GM12878 (cell line): ENCODE results near the gene TXNL1. TPM values are rescaled to one million over a fixed set of nuclear protein-coding genes. Genes with fewer than 3 reads are reported as not detected.

Experiments
- ATAC-seq: fragments of 200-7000 bp; cut with Tn5 transposase; 3 replicates; pipeline ENCODE4 v1.9.1; 2020; ENCODE audit warnings: mild to moderate bottlenecking, moderate library complexity
- BruUV-seq: library from RNA; stranded (reverse); fragments of 400-500 nt; replicated peaks from 2 replicates; lab custom pipeline; 2021; lab: Mats Ljungman, UMichigan
- CTCF ChIA-PET: fragments of 300-600 bp; sonication (Branson Sonifier 250); formaldehyde crosslinking; extraction: SDS; loops from one replicate; lab custom pipeline; 2021; ENCODE audit warnings: inconsistent platforms; lab: Yijun Ruan, JAX
- POLR2A ChIA-PET: fragments of 350-600 bp; formaldehyde crosslinking; extraction: SDS; loops from one replicate; lab custom pipeline; 2021; ENCODE audit warnings: inconsistent platforms; lab: Charles Lee
- RAD21 ChIA-PET: fragments of 300-600 bp; sonication (Branson Sonifier 250); formaldehyde crosslinking; loops from one replicate; lab custom pipeline; 2023; ENCODE audit warnings: antibody characterized with exemption; ENCODE audit not compliant: unreplicated experiment; lab: Charles Lee
- SMC1A ChIA-PET: fragments of 300-600 bp; sonication (Branson Sonifier 250); formaldehyde crosslinking; loops from one replicate; lab custom pipeline; 2023; ENCODE audit not compliant: unreplicated experiment, uncharacterized antibody; lab: Charles Lee
- DNase-seq: peaks from one replicate; pipeline ENCODE4 v3.0.0-alpha.2; 2011; ENCODE audit warnings: low read depth, low spot score
- FAIRE-seq: peaks from 3 replicates; lab custom pipeline; 2011; peaks lifted over from hg19 to GRCh38; lab: Jason Lieb, UNC
- H2AFZ ChIP-seq: 2 replicates; pipeline ENCODE4 v1.6.0; 2011; ENCODE audit warnings: low read depth, low read length, control low read depth; ENCODE audit not compliant: control insufficient read depth
- H3K27ac ChIP-seq: 2 replicates; pipeline ENCODE4 v1.5.1; 2011; ENCODE audit warnings: control low read depth; ENCODE audit not compliant: control insufficient read depth, insufficient read depth
- H3K27me3 ChIP-seq, 2 experiments: replicated peaks in 1 of 2; 2 replicates each; pipeline versions ENCODE4 v1.6.0 to v1.6.1; 2011; ENCODE audit warnings: low read length in 1 of 2; ENCODE audit not compliant: control insufficient read depth in 2 of 2, insufficient read depth in 2 of 2
- H3K36me3 ChIP-seq, 2 experiments: 2 replicates each; pipeline ENCODE4 v1.5.1; 2011; ENCODE audit warnings: low read length in 1 of 2; ENCODE audit not compliant: control insufficient read depth in 2 of 2, insufficient read depth in 2 of 2
- H3K4me1 ChIP-seq: 2 replicates; pipeline ENCODE4 v1.6.1; 2011; ENCODE audit warnings: mild to moderate bottlenecking, low read length, moderate library complexity, mixed read lengths; ENCODE audit not compliant: control insufficient read depth, insufficient read depth
- H3K4me2 ChIP-seq: 2 replicates; pipeline ENCODE4 v1.6.0; 2011; ENCODE audit warnings: control low read depth; ENCODE audit not compliant: control insufficient read depth, insufficient read depth
- H3K4me3 ChIP-seq: fragments of 200-600 bp; sonication (generic); 2 replicates; pipeline ENCODE4 v1.5.1; 2016
- H3K79me2 ChIP-seq: 2 replicates; pipeline ENCODE4 v1.6.0; 2011; ENCODE audit warnings: low read length; ENCODE audit not compliant: control insufficient read depth, insufficient read depth
- H3K9ac ChIP-seq: 2 replicates; pipeline ENCODE4 v1.8.0; 2011; ENCODE audit warnings: low read length, control low read depth, mixed read lengths; ENCODE audit not compliant: control insufficient read depth, insufficient read depth
- H3K9me3 ChIP-seq: replicated peaks from 3 replicates; pipeline ENCODE4 v1.5.1; 2011; ENCODE audit warnings: mild to moderate bottlenecking, low read length; ENCODE audit not compliant: control insufficient read depth, insufficient read depth
- H4K20me1 ChIP-seq: 2 replicates; pipeline ENCODE4 v1.6.0; 2011; ENCODE audit not compliant: control insufficient read depth, insufficient read depth
- HDAC6 ChIP-seq: fragments of 200-600 bp; sonication (generic); IDR thresholded peaks from one replicate; pipeline ENCODE4 v1.8.0; 2017; ENCODE audit warnings: antibody characterized with exemption; ENCODE audit not compliant: unreplicated experiment
- RELA ChIP-seq: fragments of 450-650 bp; IDR thresholded peaks from 2 replicates; pipeline ENCODE4 v1.8.0; 2014; ENCODE audit warnings: borderline replicate concordance; ENCODE audit not compliant: partially characterized antibody
- ZNF207 ChIP-seq: fragments of 450-650 bp; IDR thresholded peaks from 2 replicates; pipeline ENCODE4 v1.6.1; 2014; ENCODE audit warnings: antibody characterized with exemption, mild to moderate bottlenecking, borderline replicate concordance
- WGBS: methylation state at CpG from one replicate; pipeline ENCODE4 v1.1.6; 2016; ENCODE audit warnings: low lambda C conversion rate; ENCODE audit not compliant: insufficient replicate concordance, insufficient coverage; ENCODE audit errors: missing lambda C conversion rate; 5-methylcytosine and 5-hydroxymethylcytosine counted together
- in situ Hi-C: fragments of 300-500 bp; cut with MboI; formaldehyde crosslinking; loops from 9 replicates; pipeline ENCODE4 v1.14.3; 2018; ENCODE audit warnings: mixed read lengths
- intact Hi-C: fragments of 100-400 bp; cut with micrococcal nuclease; formaldehyde crosslinking; loops from one replicate; pipeline ENCODE4 v1.14.2; 2022; ENCODE audit not compliant: unreplicated experiment
- polyA plus RNA-seq, 11 experiments: library from polyadenylated mRNA; depleted of rRNA in 4 of 11; unstranded in 6 of 11; stranded (reverse) in 5 of 11; fragments of >200 nt; fragmentation: Nextera tagmentation in 4 of 11; fragmentation: Illumina TruSeq in 1 of 11; extraction: Ambion mirVana in 4 of 11; extraction: Trizol in 1 of 11; gene quantifications; 1 replicate in 1 of 11; 2 replicates in 10 of 11; pipeline versions ENCODE4 v1.2.1 to v1.2.3, GENCODE V29; 2011 to 2016; ENCODE audit warnings: inconsistent platforms in 2 of 11, missing spikeins in 2 of 11, low read depth in 1 of 11
- total RNA-seq, 4 experiments: library from RNA; depleted of rRNA in 3 of 4; stranded (reverse); fragments of >200 nt in 3 of 4; fragmentation: Illumina TruSeq in 1 of 4; extraction: Trizol in 1 of 4; gene quantifications; 2 replicates each; pipeline versions ENCODE4 v1.2.1 to v1.2.3, GENCODE V29; 2013 to 2021

Gene TXNL1
- total and polyA plus RNA-seq, 10 of the 15 experiments (the other 5 are each of a cell fraction or from before 2014, with no cell fraction given), result 30.9 to 124 (median 71.2) TPM

DNA sequence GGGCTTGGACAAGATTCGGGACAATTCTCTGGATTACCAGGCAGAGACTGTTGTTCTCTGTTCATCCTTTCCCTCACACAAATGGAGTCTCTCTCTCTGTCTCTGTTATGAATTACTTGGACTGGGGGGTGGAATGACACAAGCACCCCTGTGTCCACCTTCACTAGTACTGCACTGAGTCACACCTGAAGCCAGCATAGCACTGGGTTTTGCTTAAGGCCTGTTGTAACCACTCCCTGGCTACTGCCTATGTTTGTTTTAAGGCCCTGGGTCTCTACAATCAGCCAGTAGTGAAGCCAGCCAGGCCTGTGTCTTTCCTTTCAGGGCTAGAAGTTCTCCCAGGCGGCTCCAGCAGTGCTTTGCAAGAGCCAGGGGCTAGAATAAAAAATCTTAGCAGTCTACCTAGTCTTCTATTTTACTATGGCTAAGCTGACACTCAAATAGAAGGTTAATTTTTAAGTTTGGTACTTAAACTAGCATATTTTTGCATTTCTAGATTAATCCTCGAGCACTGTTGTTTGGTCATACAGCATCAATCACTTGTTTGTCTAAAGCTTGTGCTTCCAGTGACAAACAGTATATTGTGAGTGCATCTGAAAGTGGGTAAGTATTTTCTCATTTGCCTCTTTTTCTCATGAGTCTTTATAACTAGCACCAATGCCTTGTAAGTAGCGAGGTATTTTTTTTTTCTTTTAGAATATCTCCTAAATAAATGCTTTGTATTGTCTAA lies 40.6 kb upstream of the TXNL1 start:
- no peak overlapping the region for H3K4me3 ChIP-seq
- FAIRE-seq, result no peak
- no peaks in the 10 kb centered on the region; a peak in 1 of 4 replicates for H3K36me3 ChIP-seq
- H3K4me2 ChIP-seq, result no peak overlapping the region
- no peak overlapping the region for H3K9ac ChIP-seq
- ChIA-PET RAD21 (no interaction called here), CTCF (interaction anchor here (1.2 to 1.4 kb wide), 2 partner anchors 22 to 25 kb away, joined by 3 read pairs; no protein-coding TSS in a partner anchor), POLR2A (no interaction called here), SMC1A (no interaction called here)
- H3K27ac ChIP-seq, result no peak overlapping the region
- H4K20me1 ChIP-seq, result no peaks in the 10 kb centered on the region
- H3K27me3 ChIP-seq, result no peaks in the 10 kb centered on the region
- TF ChIP-seq RELA, result no peak
- no TSS peak for BruUV-seq
- no peaks in the 10 kb centered on the region for H3K4me1 ChIP-seq
- no peaks in the 10 kb centered on the region for H3K9me3 ChIP-seq
- 97% methylated on average over 4 of the region's 4 CpGs for WGBS
- in situ Hi-C loops (no loop called here), intact Hi-C loops (no loop called here)
- ATAC-seq, result no peak
- no peak overlapping the region for H2AFZ ChIP-seq
- no peak for DNase-seq
- no peaks in the 10 kb centered on the region for H3K79me2 ChIP-seq

GRCh38 chr18:56676639-56677038 lies 38.2 kb upstream of the TXNL1 start:
- no TSS peak for BruUV-seq
- no peak for TF ChIP-seq ZNF207
- no peak for TF ChIP-seq HDAC6

More at GRCh38 chr18:56676639-56677038, 38.2 kb upstream of the TXNL1 start:
- Histone ChIP-seq H3K9me3 (no peaks in the 10 kb centered on the region), H3K79me2 (peaks cover 2% of the 10 kb centered on the region; the same call in 1 of the 2 replicates), H3K4me1 (no peaks in the 10 kb centered on the region), H3K36me3 (no peaks in the 10 kb centered on the region; a peak in 2 of 4 replicates), H3K27me3 (no peaks in the 10 kb centered on the region), H3K9ac (no peak overlapping the region), H2AFZ (no peak overlapping the region), H4K20me1 (no peaks in the 10 kb centered on the region), H3K27ac (no peak overlapping the region), H3K4me2 (no peak overlapping the region), H3K4me3 (no peak overlapping the region)
- in situ Hi-C loops (no loop called here), intact Hi-C loops (no loop called here)
- FAIRE-seq, result no peak
- WGBS, result 74% methylated on average over 2 of the region's 2 CpGs
- SMC1A ChIA-PET, result interaction anchor here (1.5 kb wide), 1 partner anchor 29 kb away, joined by 6 read pairs; no protein-coding TSS in a partner anchor
- CTCF ChIA-PET, result interaction anchor here (0.7 to 1.3 kb wide), 2 partner anchors 26 to 33 kb away, joined by 3 read pairs; no protein-coding TSS in a partner anchor
- RAD21 ChIA-PET, result no interaction called here
- POLR2A ChIA-PET, result no interaction called here
- no peak for ATAC-seq
- no peak for DNase-seq
